ENCODE results near the gene MORC2.

The MORC2 gene
- long read RNA-seq, full-length matches to known transcripts = 5 of 19 reads
- long read RNA-seq, partial matches to known transcripts = 8 of 19 reads
- long read RNA-seq, other reads (novel, unspliced or antisense) = 6 of 19 reads

DNA sequence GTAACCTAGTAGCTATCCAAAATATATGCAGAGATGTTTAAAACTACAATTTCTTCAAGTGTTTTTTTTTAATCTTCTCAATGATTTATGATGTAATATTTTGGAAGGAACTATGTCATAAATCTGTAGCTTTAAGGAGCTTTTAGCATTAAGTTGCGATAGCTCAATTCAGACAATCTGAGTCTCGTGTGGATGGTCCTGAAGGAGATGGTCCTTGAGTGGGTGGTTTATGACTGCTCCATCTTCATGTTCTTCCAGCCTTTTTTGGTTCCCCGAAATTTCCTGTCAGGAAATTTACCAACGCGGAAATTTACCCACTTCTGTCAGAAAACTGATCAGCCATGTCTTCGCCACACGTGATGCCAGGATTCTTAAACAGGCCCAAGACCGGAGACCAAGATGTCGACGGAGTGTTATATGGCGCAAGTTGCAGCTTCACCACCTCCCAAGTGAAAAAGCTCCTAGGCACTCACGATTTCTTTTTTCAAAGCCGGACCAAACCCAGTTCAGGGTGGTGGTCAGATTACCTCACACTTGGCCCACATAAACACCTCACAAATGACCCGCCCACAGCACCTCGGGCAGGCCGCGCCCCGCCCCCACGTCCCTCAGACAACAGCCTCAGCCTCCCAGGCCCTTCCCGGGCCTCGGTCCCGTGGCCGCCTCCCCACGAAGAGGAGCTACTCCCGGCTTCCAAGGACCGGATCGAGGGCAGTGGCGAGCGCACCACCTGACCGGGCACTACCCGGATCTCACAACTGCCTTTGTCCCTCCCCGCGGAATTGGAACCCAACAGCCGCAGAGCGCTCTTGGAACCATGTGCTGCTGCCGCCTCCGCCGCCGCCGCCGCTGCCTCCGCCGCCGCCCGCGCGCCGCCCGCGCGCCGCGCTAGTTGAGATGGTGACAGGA lies at the start of gene MORC2:
Gene MORC2 (minus strand): TSS at position 760 of the 909 bp plus-strand sequence. CDS start 885 bp downstream, outside the sequence.
- no peak for TF ChIP-seq SPI1 (IDR thresholded peaks at IDR 0.05; ENCODE audit: borderline replicate concordance, low read depth)
- TF ChIP-seq GABPA (IDR thresholded peaks at IDR 0.05; ENCODE audit: low read depth) = no peak
- peak; percentile 5; the same call in 1 of the 2 replicates for TF ChIP-seq POLR2AphosphoS5 (IDR thresholded peaks at IDR 0.05; ENCODE audit: low read depth)
- TF ChIP-seq, protein P1, sequence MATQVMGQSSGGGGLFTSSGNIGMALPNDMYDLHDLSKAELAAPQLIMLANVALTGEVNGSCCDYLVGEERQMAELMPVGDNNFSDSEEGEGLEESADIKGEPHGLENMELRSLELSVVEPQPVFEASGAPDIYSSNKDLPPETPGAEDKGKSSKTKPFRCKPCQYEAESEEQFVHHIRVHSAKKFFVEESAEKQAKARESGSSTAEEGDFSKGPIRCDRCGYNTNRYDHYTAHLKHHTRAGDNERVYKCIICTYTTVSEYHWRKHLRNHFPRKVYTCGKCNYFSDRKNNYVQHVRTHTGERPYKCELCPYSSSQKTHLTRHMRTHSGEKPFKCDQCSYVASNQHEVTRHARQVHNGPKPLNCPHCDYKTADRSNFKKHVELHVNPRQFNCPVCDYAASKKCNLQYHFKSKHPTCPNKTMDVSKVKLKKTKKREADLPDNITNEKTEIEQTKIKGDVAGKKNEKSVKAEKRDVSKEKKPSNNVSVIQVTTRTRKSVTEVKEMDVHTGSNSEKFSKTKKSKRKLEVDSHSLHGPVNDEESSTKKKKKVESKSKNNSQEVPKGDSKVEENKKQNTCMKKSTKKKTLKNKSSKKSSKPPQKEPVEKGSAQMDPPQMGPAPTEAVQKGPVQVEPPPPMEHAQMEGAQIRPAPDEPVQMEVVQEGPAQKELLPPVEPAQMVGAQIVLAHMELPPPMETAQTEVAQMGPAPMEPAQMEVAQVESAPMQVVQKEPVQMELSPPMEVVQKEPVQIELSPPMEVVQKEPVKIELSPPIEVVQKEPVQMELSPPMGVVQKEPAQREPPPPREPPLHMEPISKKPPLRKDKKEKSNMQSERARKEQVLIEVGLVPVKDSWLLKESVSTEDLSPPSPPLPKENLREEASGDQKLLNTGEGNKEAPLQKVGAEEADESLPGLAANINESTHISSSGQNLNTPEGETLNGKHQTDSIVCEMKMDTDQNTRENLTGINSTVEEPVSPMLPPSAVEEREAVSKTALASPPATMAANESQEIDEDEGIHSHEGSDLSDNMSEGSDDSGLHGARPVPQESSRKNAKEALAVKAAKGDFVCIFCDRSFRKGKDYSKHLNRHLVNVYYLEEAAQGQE (IDR thresholded peaks at IDR 0.05; ENCODE audit: insufficient replicate concordance, low read depth) = no peak
- TF ChIP-seq, protein P2, sequence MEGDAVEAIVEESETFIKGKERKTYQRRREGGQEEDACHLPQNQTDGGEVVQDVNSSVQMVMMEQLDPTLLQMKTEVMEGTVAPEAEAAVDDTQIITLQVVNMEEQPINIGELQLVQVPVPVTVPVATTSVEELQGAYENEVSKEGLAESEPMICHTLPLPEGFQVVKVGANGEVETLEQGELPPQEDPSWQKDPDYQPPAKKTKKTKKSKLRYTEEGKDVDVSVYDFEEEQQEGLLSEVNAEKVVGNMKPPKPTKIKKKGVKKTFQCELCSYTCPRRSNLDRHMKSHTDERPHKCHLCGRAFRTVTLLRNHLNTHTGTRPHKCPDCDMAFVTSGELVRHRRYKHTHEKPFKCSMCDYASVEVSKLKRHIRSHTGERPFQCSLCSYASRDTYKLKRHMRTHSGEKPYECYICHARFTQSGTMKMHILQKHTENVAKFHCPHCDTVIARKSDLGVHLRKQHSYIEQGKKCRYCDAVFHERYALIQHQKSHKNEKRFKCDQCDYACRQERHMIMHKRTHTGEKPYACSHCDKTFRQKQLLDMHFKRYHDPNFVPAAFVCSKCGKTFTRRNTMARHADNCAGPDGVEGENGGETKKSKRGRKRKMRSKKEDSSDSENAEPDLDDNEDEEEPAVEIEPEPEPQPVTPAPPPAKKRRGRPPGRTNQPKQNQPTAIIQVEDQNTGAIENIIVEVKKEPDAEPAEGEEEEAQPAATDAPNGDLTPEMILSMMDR (IDR thresholded peaks at IDR 0.05; ENCODE audit: insufficient read depth, low read length) = no peak
- peak within 1 kb of the TSS; percentile 99 for H3K27ac ChIP-seq (replicated peaks)
- no peaks in the 10 kb centered on the region for H3K27me3 ChIP-seq (ENCODE audit: insufficient read depth, poor library complexity, severe bottlenecking)
- H3K4me3 ChIP-seq (replicated peaks; ENCODE audit: insufficient read depth, low read length) = peak within 1 kb of the TSS; percentile 73
- DNase-seq (ENCODE audit: low read depth in 1 of 2, low spot score in 1 of 2) = no peak

DNA sequence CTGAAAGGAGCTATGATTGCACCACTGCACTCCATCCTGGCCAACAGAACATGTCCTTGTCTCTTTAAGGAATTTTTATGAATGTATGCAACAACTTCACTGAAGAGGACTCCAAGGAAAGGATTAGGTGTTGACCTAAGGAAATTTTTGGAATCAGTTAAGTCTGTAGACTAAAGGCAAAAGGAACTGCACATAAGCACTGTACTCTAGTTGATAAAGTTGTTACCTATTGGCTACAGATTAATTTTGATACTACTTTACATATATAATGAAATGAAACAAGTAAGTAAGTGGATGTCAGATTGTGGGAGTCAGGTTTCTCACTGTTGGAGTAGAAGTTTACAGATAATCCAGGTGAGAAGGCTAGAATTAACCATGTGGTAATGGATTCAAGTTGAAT lies 37.0 kb upstream of the MORC2 start:
- H3K27ac ChIP-seq (replicated peaks) = no peak overlapping the region
- no peak for DNase-seq (ENCODE audit: low read depth in 1 of 2, low spot score in 1 of 2)
- TF ChIP-seq, protein P1 (IDR thresholded peaks at IDR 0.05; ENCODE audit: insufficient replicate concordance, low read depth) = no peak
- TF ChIP-seq POLR2AphosphoS5 (IDR thresholded peaks at IDR 0.05; ENCODE audit: low read depth) = no peak
- TF ChIP-seq, protein P2 (IDR thresholded peaks at IDR 0.05; ENCODE audit: insufficient read depth, low read length) = no peak
- TF ChIP-seq SPI1 (IDR thresholded peaks at IDR 0.05; ENCODE audit: borderline replicate concordance, low read depth) = no peak
- TF ChIP-seq GABPA (IDR thresholded peaks at IDR 0.05; ENCODE audit: low read depth) = no peak
- H3K27me3 ChIP-seq (ENCODE audit: insufficient read depth, poor library complexity, severe bottlenecking) = no peaks in the 10 kb centered on the region
- H3K4me3 ChIP-seq (replicated peaks; ENCODE audit: insufficient read depth, low read length) = no peak overlapping the region

DNA sequence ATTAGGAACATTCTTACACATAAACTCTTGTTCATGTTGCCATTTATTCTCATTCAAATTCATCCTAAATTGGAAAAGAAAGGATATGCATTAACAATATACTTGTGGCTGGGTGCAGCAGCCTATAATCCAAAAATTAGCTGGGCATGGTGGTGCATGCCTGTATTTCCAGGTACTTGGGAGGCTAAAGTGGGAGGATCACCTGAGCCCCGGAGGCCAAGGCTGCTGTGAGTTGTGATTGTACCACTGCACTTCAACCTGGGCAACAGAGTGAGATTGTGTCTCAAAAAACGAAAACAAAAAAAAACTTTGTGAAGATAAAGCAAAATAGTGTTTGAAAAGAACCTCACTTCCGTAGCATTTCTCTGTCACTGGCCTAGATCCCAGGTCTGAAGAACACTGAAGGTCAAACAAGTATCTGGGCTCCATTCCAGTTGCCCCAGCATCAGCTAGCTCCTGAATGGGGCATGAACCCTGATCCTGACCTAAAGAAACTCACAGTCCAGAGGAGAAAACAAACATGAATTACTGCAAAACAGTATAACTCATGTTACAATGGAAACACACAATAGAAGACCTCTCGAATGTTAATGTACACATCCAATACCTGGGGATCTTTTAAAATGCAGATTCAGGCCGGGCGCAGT lies 32.7 kb upstream of the MORC2 start:
- Histone ChIP-seq H3K27ac (replicated peaks) (no peak overlapping the region), H3K4me3 (replicated peaks; ENCODE audit: insufficient read depth, low read length) (no peak overlapping the region), H3K27me3 (ENCODE audit: insufficient read depth, poor library complexity, severe bottlenecking) (no peaks in the 10 kb centered on the region)
- TF ChIP-seq GABPA (IDR thresholded peaks at IDR 0.05; ENCODE audit: low read depth) (no peak), SPI1 (IDR thresholded peaks at IDR 0.05; ENCODE audit: borderline replicate concordance, low read depth) (no peak), POLR2AphosphoS5 (IDR thresholded peaks at IDR 0.05; ENCODE audit: low read depth) (no peak)
- TF ChIP-seq, protein P1 (IDR thresholded peaks at IDR 0.05; ENCODE audit: insufficient replicate concordance, low read depth) = no peak
- TF ChIP-seq, protein P2 (IDR thresholded peaks at IDR 0.05; ENCODE audit: insufficient read depth, low read length) = no peak
- DNase-seq (ENCODE audit: low read depth in 1 of 2, low spot score in 1 of 2) = no peak
